GM19372 (cell line): ENCODE data around the gene ATP6V0E2.
"Not testable (repeated sequence)": the region's sequence is repeated elsewhere in the genome, so short reads cannot be mapped to it uniquely, and the experiment has no call there.

Experiments used
- ATAC-seq: cut with Tn5 transposase; IDR thresholded peaks from one replicate; pipeline ENCODE4 v1.9.1; 2021; ENCODE audit warnings: mild to moderate bottlenecking, low read depth, moderate library complexity; ENCODE audit not compliant: unreplicated experiment

ATP6V0E2 gene

GRCh38 chr7:149874644-149875028 is 867 bp downstream of the ATP6V0E2 start:
- ATAC-seq, result no peak

- ATAC-seq, result no peak
These were observed 1.6 kb downstream of the ATP6V0E2 start for GRCh38 chr7:149875396-149875795.

GRCh38 chr7:149877890-149878522 is 4.2 kb downstream of the ATP6V0E2 start:
- ATAC-seq, result no peak

GRCh38 chr7:149878523-149878921 is 4.8 kb downstream of the ATP6V0E2 start:
- ATAC-seq, result no peak

- ATAC-seq, result no peak
These were observed 5.5 kb downstream of the ATP6V0E2 start for GRCh38 chr7:149879271-149879743.

GRCh38 chr7:149879766-149880637 is 6.2 kb downstream of the ATP6V0E2 start:
- no peak for ATAC-seq

- ATAC-seq, result no peak
These were observed 7.0 kb downstream of the ATP6V0E2 start for GRCh38 chr7:149880638-149881311.

- ATAC-seq, result no peak
These were observed 7.8 kb downstream of the ATP6V0E2 start for GRCh38 chr7:149881328-149882247.

- no peak for ATAC-seq
These were observed 8.7 kb downstream of the ATP6V0E2 start for GRCh38 chr7:149882248-149883047.

GRCh38 chr7:149883048-149883438 is 9.3 kb downstream of the ATP6V0E2 start:
- no peak for ATAC-seq

GRCh38 chr7:149883452-149883861 is 9.7 kb downstream of the ATP6V0E2 start:
- peak; percentile 65 for ATAC-seq

GRCh38 chr7:149884016-149884415 is 10.2 kb downstream of the ATP6V0E2 start:
- no peak for ATAC-seq

- ATAC-seq, result no peak
These were observed 10.8 kb downstream of the ATP6V0E2 start for GRCh38 chr7:149884541-149884940.

GRCh38 chr7:149885191-149886017 is 11.6 kb downstream of the ATP6V0E2 start:
- ATAC-seq, result no peak

- no peak for ATAC-seq
These were observed 12.2 kb downstream of the ATP6V0E2 start for GRCh38 chr7:149886018-149886415.

GRCh38 chr7:149887311-149887710 is 13.5 kb downstream of the ATP6V0E2 start:
- no peak for ATAC-seq

GRCh38 chr7:149890715-149891114 is 16.9 kb downstream of the ATP6V0E2 start:
- ATAC-seq, result not testable (repeated sequence)

- ATAC-seq, result not testable (repeated sequence)
These were observed 21.2 kb downstream of the ATP6V0E2 start for GRCh38 chr7:149894957-149895356.
